ENCODE results near the gene FARP1.

FARP1 gene

DNA sequence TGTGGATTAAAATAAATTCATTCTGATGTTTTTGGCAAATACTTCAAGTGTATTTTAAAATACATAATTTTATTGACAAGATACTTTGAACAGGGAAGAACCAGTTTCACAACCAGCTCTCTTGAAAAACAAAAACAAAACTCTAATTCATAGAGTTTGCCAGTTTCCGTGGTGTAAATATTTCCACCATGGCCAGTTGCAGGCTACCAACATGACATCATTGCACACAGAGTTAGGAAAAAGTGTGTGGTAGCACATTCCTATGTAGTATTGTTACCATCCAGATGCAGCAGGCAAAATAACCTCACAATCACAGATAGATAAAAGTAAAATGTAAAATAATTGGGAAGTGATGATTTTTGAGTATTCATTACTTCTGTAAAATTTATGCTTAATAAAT lies 41.9 kb downstream of the FARP1 start:
- TF ChIP-seq TEAD4 (IDR thresholded peaks at IDR 0.05) = no peak
- no peak for TF ChIP-seq RAD21 (IDR thresholded peaks at IDR 0.05; ENCODE audit: low read depth)
- no peak for TF ChIP-seq EGR1 (IDR thresholded peaks at IDR 0.05)
- TF ChIP-seq, protein P1, sequence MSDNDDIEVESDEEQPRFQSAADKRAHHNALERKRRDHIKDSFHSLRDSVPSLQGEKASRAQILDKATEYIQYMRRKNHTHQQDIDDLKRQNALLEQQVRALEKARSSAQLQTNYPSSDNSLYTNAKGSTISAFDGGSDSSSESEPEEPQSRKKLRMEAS (IDR thresholded peaks at IDR 0.05) = no peak
- TF ChIP-seq FOXM1 (IDR thresholded peaks at IDR 0.05; ENCODE audit: borderline replicate concordance, low read depth) = no peak
- TF ChIP-seq TCF12 (IDR thresholded peaks at IDR 0.05; ENCODE audit: low read depth) = no peak
- TF ChIP-seq, protein P2, sequence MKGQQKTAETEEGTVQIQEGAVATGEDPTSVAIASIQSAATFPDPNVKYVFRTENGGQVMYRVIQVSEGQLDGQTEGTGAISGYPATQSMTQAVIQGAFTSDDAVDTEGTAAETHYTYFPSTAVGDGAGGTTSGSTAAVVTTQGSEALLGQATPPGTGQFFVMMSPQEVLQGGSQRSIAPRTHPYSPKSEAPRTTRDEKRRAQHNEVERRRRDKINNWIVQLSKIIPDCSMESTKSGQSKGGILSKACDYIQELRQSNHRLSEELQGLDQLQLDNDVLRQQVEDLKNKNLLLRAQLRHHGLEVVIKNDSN (IDR thresholded peaks at IDR 0.05) = no peak
- no peak for TF ChIP-seq NFIC (IDR thresholded peaks at IDR 0.05)
- no peak for TF ChIP-seq CEBPB (IDR thresholded peaks at IDR 0.05)
- TF ChIP-seq YY1 (IDR thresholded peaks at IDR 0.05; ENCODE audit: low read depth) = no peak
- TF ChIP-seq CREB1 (IDR thresholded peaks at IDR 0.05; ENCODE audit: low read depth) = no peak
- no peak for TF ChIP-seq EP300 (IDR thresholded peaks at IDR 0.05; ENCODE audit: borderline replicate concordance)
- TF ChIP-seq ZBTB7A (IDR thresholded peaks at IDR 0.05; ENCODE audit: low read depth) = no peak

DNA sequence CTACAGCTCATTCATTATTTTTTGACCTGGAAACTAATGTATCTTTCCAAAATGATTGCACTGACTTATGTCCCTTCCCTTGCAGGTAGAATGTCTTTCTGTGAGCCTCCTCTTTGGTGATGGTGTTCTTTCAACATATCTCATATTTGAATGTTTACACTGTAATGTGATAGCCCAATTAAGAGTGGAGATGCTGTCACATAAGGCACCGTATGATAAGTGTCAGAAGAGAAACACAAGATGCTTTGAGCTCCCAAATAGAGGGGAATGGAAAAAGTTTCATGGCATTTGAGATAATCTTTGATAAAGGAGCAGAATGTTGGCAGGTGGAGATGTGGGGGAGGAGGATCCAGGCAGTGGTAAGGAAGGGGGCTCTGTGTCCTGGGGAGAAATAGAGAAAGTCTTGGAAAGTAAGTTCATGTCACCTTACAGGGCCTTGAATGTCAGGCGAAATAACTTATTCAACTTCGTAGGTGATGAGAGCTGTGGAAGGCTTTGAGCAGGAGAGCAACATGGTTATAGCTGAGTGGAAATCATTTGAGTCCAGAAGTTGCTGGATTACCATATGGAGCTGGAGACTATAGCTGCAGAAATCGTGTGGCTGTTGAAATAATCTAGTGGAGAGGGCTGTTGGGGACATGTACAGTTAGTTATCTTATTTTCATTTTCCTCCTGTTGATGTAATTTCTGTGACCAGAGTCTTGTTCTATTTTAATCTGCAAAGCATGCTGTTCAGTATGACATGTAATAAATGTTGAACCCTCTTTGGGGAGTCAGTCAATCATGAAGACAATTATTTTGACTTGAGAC lies 44.5 kb downstream of the FARP1 start:
- TF ChIP-seq NFIC (IDR thresholded peaks at IDR 0.05) = no peak

DNA sequence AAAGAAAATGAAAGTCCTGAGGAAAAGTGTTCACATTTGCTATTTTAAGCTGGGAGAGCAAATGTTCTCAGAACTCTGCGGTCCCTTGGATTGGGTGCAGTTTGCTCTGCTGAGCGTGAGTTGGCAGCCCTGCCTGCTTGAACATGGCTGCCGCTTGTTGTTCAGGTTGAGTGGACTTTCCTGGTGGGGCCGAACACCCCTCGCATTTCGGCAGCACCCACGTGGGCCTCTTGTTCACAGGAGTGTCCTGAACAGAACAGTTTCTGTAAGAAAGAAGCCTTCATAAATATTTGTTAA lies 45.0 kb downstream of the FARP1 start:
- TF ChIP-seq, protein P3, sequence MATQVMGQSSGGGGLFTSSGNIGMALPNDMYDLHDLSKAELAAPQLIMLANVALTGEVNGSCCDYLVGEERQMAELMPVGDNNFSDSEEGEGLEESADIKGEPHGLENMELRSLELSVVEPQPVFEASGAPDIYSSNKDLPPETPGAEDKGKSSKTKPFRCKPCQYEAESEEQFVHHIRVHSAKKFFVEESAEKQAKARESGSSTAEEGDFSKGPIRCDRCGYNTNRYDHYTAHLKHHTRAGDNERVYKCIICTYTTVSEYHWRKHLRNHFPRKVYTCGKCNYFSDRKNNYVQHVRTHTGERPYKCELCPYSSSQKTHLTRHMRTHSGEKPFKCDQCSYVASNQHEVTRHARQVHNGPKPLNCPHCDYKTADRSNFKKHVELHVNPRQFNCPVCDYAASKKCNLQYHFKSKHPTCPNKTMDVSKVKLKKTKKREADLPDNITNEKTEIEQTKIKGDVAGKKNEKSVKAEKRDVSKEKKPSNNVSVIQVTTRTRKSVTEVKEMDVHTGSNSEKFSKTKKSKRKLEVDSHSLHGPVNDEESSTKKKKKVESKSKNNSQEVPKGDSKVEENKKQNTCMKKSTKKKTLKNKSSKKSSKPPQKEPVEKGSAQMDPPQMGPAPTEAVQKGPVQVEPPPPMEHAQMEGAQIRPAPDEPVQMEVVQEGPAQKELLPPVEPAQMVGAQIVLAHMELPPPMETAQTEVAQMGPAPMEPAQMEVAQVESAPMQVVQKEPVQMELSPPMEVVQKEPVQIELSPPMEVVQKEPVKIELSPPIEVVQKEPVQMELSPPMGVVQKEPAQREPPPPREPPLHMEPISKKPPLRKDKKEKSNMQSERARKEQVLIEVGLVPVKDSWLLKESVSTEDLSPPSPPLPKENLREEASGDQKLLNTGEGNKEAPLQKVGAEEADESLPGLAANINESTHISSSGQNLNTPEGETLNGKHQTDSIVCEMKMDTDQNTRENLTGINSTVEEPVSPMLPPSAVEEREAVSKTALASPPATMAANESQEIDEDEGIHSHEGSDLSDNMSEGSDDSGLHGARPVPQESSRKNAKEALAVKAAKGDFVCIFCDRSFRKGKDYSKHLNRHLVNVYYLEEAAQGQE (IDR thresholded peaks at IDR 0.05; ENCODE audit: low read depth) = no peak
- no peak for TF ChIP-seq RAD21 (IDR thresholded peaks at IDR 0.05; ENCODE audit: low read depth)

DNA sequence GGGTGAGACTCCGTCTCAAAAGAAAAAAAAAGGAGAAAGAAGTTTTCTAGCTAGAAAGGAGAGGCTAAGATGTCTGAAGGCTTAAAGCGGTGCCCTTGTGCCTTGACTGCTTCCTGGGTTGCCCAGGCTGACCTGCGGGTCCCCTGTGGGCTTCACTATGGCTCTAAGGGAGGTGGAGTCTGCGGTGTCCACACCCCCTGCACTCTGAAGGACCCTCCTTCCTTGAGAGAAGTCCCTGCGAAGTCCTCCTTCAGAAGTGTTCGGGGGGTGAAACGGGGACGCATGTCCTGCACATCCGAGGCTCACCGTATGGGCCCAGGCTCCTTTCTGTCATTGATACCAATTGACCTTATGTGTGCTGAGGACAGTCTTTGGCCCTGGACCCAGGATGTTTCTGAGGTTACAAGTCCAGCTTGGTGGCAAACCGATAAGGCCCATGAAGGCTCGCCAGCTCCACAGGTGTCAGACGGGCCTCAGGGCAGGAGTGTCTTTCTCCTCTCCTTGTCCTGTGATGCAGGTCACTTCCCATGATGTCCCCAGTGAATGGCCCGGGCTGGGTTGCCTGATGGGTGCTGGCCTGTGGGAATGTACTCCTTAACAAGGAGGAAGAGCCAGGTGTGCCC lies 45.8 kb downstream of the FARP1 start:
- TF ChIP-seq RAD21 (IDR thresholded peaks at IDR 0.05; ENCODE audit: low read depth) (no peak), TAF1 (IDR thresholded peaks at IDR 0.05; ENCODE audit: low read depth) (no peak), CEBPB (IDR thresholded peaks at IDR 0.05) (no peak), FOXM1 (IDR thresholded peaks at IDR 0.05; ENCODE audit: borderline replicate concordance, low read depth) (no peak), EP300 (IDR thresholded peaks at IDR 0.05; ENCODE audit: borderline replicate concordance) (no peak), YY1 (IDR thresholded peaks at IDR 0.05; ENCODE audit: low read depth) (no peak), TEAD4 (IDR thresholded peaks at IDR 0.05) (no peak), NFIC (IDR thresholded peaks at IDR 0.05) (no peak), ZBTB7A (IDR thresholded peaks at IDR 0.05; ENCODE audit: low read depth) (no peak), EGR1 (IDR thresholded peaks at IDR 0.05) (no peak), CREB1 (IDR thresholded peaks at IDR 0.05; ENCODE audit: low read depth) (no peak)
- TF ChIP-seq, protein P1 (IDR thresholded peaks at IDR 0.05) = no peak
- TF ChIP-seq, protein P3 (IDR thresholded peaks at IDR 0.05; ENCODE audit: low read depth) = no peak
- TF ChIP-seq, protein P2 (IDR thresholded peaks at IDR 0.05) = no peak

DNA sequence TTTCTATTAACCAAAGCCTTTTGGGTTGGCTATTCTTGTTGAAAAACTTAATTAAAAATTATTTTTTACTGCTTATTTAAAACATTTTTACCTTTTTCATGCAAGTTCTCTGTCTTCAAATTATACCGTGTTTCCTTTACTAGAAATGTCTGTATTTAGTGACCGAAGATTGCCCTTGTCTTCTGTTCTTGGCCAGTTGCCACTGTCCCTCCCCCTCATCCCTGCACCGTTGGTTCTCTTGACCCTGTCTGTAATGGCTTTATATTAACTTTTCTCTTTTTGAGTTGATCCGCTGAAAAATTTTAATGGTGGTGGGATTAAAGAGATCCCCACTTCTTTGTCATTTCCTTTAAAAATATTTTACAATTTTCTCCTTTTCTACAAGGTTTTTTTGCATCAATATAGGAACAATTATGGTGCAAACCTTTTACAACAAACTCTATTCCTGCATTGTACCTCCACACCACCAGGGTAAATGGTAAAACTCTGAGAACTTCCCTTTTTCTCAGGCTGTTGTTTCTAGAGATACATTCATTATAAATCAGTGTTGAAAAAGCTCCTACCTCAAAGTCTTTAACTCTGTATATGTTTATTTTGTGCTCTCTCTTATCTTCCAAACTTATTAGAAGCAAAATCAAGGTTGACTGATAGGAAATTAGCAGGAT lies 47.1 kb downstream of the FARP1 start:
- TF ChIP-seq RAD21 (IDR thresholded peaks at IDR 0.05; ENCODE audit: low read depth) (no peak), EP300 (IDR thresholded peaks at IDR 0.05; ENCODE audit: borderline replicate concordance) (no peak), ZBTB7A (IDR thresholded peaks at IDR 0.05; ENCODE audit: low read depth) (no peak), FOXM1 (IDR thresholded peaks at IDR 0.05; ENCODE audit: borderline replicate concordance, low read depth) (no peak), NFIC (IDR thresholded peaks at IDR 0.05) (no peak), EGR1 (IDR thresholded peaks at IDR 0.05) (no peak), CREB1 (IDR thresholded peaks at IDR 0.05; ENCODE audit: low read depth) (no peak), TCF12 (IDR thresholded peaks at IDR 0.05; ENCODE audit: low read depth) (no peak), CEBPB (IDR thresholded peaks at IDR 0.05) (no peak), TEAD4 (IDR thresholded peaks at IDR 0.05) (no peak), YY1 (IDR thresholded peaks at IDR 0.05; ENCODE audit: low read depth) (no peak), TAF1 (IDR thresholded peaks at IDR 0.05; ENCODE audit: low read depth) (no peak)
- TF ChIP-seq, protein P3 (IDR thresholded peaks at IDR 0.05; ENCODE audit: low read depth) = no peak
- TF ChIP-seq, protein P1 (IDR thresholded peaks at IDR 0.05) = no peak
- TF ChIP-seq, protein P2 (IDR thresholded peaks at IDR 0.05) = no peak
